ENCODE data around the gene KCNB1. TPM values are rescaled to one million over a fixed set of nuclear protein-coding genes. Genes with fewer than 3 reads are reported as not detected.

Gene KCNB1
- total RNA-seq, 1 donor from 2014 or later = 1.3 TPM

- Mint-ChIP-seq H3K4me3 (ENCODE audit: unreplicated experiment) (no peak overlapping the region), H3K27me3 (ENCODE audit: low read depth) (peaks cover 1% of the 10 kb centered on the region), H3K27ac (ENCODE audit: unreplicated experiment) (peak overlapping the region; percentile 33), H3K36me3 (ENCODE audit: low read depth) (no peaks in the 10 kb centered on the region), H3K9me3 (ENCODE audit: low read depth) (no peaks in the 10 kb centered on the region), H3K4me1 (ENCODE audit: low read depth) (peaks cover 19% of the 10 kb centered on the region)
- DNase-seq (ENCODE audit: low spot score) = no peak
- TF ChIP-seq CTCF (IDR thresholded peaks at IDR 0.05) = no peak
These were observed 81.6 kb downstream of the KCNB1 start for GRCh38 chr20:49400904-49401303.

- no peak overlapping the region for H3K27ac Mint-ChIP-seq (ENCODE audit: unreplicated experiment)
- H3K36me3 Mint-ChIP-seq (ENCODE audit: low read depth) = no peaks in the 10 kb centered on the region
- H3K4me3 Mint-ChIP-seq (ENCODE audit: unreplicated experiment) = no peak overlapping the region
- TF ChIP-seq CTCF (IDR thresholded peaks at IDR 0.05) = no peak
- no peak for DNase-seq (ENCODE audit: low spot score)
- no peaks in the 10 kb centered on the region for H3K9me3 Mint-ChIP-seq (ENCODE audit: low read depth)
- peaks cover 19% of the 10 kb centered on the region for H3K4me1 Mint-ChIP-seq (ENCODE audit: low read depth)
- peaks cover 1% of the 10 kb centered on the region for H3K27me3 Mint-ChIP-seq (ENCODE audit: low read depth)
These were observed 82.1 kb downstream of the KCNB1 start for GRCh38 chr20:49400410-49400809.

- no peak overlapping the region for H3K27ac Mint-ChIP-seq (ENCODE audit: unreplicated experiment)
- no peak for DNase-seq (ENCODE audit: low spot score)
These were observed 83.1 kb downstream of the KCNB1 start for GRCh38 chr20:49399329-49399728.

GRCh38 chr20:49398401-49399144 is 83.9 kb downstream of the KCNB1 start:
- TF ChIP-seq CTCF (IDR thresholded peaks at IDR 0.05) = no peak
- H3K36me3 Mint-ChIP-seq (ENCODE audit: low read depth) = no peaks in the 10 kb centered on the region
- H3K27ac Mint-ChIP-seq (ENCODE audit: unreplicated experiment) = no peak overlapping the region

More at GRCh38 chr20:49399329-49399728, 83.1 kb downstream of the KCNB1 start:
- no peaks in the 10 kb centered on the region for H3K9me3 Mint-ChIP-seq (ENCODE audit: low read depth)
- peaks cover 19% of the 10 kb centered on the region for H3K4me1 Mint-ChIP-seq (ENCODE audit: low read depth)
- H3K36me3 Mint-ChIP-seq (ENCODE audit: low read depth) = no peaks in the 10 kb centered on the region
- no peak for TF ChIP-seq CTCF (IDR thresholded peaks at IDR 0.05)
- H3K4me3 Mint-ChIP-seq (ENCODE audit: unreplicated experiment) = no peak overlapping the region
- H3K27me3 Mint-ChIP-seq (ENCODE audit: low read depth) = no peaks in the 10 kb centered on the region

GRCh38 chr20:49397525-49397924 is 84.9 kb downstream of the KCNB1 start:
- H3K27ac Mint-ChIP-seq (ENCODE audit: unreplicated experiment) = no peak overlapping the region
- no peak for DNase-seq (ENCODE audit: low spot score)
- H3K4me1 Mint-ChIP-seq (ENCODE audit: low read depth) = peaks cover 25% of the 10 kb centered on the region
- no peaks in the 10 kb centered on the region for H3K27me3 Mint-ChIP-seq (ENCODE audit: low read depth)
- no peaks in the 10 kb centered on the region for H3K9me3 Mint-ChIP-seq (ENCODE audit: low read depth)
- TF ChIP-seq CTCF (IDR thresholded peaks at IDR 0.05) = no peak
- no peak overlapping the region for H3K4me3 Mint-ChIP-seq (ENCODE audit: unreplicated experiment)
- no peaks in the 10 kb centered on the region for H3K36me3 Mint-ChIP-seq (ENCODE audit: low read depth)

More at GRCh38 chr20:49398401-49399144, 83.9 kb downstream of the KCNB1 start:
- DNase-seq (ENCODE audit: low spot score) = no peak
- Mint-ChIP-seq H3K27me3 (ENCODE audit: low read depth) (no peaks in the 10 kb centered on the region), H3K4me3 (ENCODE audit: unreplicated experiment) (no peak overlapping the region), H3K4me1 (ENCODE audit: low read depth) (peaks cover 25% of the 10 kb centered on the region), H3K9me3 (ENCODE audit: low read depth) (no peaks in the 10 kb centered on the region)

All from chondrocyte (in vitro differentiated cells).